ENCODE data around the gene SDHB.
A peak's percentile ranks its signal among the peaks of the same experiment; 100 is the strongest.

The SDHB gene

DNA sequence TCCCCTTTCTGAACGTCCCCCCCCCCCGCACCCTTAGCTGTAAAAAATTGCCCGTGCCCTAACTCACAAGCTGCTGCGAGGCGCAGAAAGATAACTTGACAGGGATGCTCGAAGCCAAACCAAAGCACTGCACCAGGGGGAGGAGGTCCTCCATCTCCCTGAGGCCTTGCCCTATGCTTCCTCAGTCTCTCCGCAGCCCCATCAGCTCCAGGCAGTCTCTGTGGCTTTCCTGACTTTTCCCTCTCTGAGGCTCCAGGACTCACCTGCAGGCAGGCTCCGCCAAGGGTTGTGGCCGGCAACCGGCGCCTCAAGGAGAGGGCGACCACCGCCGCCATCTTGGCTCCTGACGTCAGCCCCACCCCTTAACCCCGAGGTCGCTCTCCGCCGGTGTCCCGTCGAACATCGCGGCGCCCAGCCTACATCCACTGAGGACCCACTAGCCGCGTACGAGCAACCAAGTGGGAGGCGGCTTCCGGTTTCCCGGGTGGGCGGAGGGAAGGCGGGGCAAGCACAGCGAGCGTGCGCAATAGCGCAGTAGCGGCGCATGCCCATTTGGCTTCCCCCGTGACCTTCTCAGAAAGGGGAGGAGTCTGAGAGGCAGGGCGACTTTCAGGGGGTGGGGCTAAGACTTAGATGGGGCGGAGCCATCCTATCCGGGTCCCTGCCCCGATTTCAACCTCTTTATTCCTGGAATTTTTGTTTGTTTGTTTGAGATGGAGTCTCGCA lies at the start of gene SDHB:
Gene SDHB (minus strand): TSS at position 348 of the 726 bp plus-strand sequence. CDS start 13 bp downstream, at position 335.
- H3K27ac Mint-ChIP-seq, result peak within 1 kb of the TSS; percentile 97
- peak within 1 kb of the TSS; percentile 99 for H3K4me3 Mint-ChIP-seq
- ATAC-seq (ENCODE audit: low read depth), result peak; percentile 97
- peaks cover 2% of the 10 kb centered on the region for H3K36me3 Mint-ChIP-seq
- H3K4me1 Mint-ChIP-seq, result peaks cover 11% of the 10 kb centered on the region
- peaks cover 5% of the 10 kb centered on the region for H3K27me3 Mint-ChIP-seq
- DNase-seq (ENCODE audit: low spot score in 2 of 2), result peak; percentile 98 to 100
- H3K9me3 Mint-ChIP-seq, result no peaks in the 10 kb centered on the region

DNA sequence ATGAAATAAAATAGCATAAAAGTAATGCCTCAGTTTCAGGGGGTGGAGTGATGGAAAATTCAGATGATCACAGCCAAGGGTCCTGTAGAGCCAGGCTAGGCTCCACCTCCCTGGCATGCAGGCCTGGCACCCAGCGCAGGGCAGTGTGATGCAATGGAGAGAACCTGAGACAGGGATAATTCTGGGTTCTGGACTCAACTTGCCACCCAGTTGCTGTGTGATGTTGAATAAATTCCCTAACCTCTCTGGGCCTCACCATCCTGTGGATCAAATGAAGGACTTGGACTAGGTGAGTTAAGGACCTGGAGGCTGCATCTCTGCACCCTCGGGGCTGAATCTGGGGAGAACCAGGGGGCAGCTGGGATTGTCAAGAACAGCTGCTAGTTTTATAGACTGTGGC lies 48.4 kb upstream of the SDHB start:
- ATAC-seq (ENCODE audit: low read depth) (no peak), DNase-seq (ENCODE audit: low spot score in 2 of 2) (no peak)
- Mint-ChIP-seq H3K4me3 (no peak overlapping the region), H3K4me1 (no peaks in the 10 kb centered on the region), H3K27ac (no peak overlapping the region), H3K27me3 (peaks cover 9% of the 10 kb centered on the region), H3K36me3 (no peaks in the 10 kb centered on the region), H3K9me3 (no peaks in the 10 kb centered on the region)

DNA sequence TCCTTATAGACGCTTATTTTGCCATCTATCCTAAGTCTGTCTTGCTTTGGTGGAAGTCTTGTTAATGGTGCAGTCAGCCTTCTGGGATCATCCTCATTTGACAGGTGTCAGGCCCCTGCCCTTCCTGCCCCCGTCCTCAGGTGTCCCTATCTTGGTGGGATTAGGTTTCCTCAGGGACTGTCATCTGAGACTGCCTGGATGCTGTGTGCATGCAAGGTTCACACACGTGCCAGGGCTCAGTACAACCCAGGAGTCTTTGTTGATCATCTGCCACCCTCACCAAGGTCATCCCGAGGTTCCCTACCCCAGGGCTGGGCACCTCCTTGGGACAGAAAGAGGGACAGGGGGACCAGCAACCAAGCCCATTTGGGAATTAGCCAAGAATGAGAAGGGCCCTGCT lies 47.4 kb upstream of the SDHB start:
- Mint-ChIP-seq H3K9me3 (no peaks in the 10 kb centered on the region), H3K36me3 (no peaks in the 10 kb centered on the region), H3K27ac (no peak overlapping the region), H3K27me3 (peaks cover 6% of the 10 kb centered on the region), H3K4me3 (no peak overlapping the region), H3K4me1 (no peaks in the 10 kb centered on the region)
- no peak for DNase-seq (ENCODE audit: low spot score in 2 of 2)
- ATAC-seq (ENCODE audit: low read depth), result no peak

DNA sequence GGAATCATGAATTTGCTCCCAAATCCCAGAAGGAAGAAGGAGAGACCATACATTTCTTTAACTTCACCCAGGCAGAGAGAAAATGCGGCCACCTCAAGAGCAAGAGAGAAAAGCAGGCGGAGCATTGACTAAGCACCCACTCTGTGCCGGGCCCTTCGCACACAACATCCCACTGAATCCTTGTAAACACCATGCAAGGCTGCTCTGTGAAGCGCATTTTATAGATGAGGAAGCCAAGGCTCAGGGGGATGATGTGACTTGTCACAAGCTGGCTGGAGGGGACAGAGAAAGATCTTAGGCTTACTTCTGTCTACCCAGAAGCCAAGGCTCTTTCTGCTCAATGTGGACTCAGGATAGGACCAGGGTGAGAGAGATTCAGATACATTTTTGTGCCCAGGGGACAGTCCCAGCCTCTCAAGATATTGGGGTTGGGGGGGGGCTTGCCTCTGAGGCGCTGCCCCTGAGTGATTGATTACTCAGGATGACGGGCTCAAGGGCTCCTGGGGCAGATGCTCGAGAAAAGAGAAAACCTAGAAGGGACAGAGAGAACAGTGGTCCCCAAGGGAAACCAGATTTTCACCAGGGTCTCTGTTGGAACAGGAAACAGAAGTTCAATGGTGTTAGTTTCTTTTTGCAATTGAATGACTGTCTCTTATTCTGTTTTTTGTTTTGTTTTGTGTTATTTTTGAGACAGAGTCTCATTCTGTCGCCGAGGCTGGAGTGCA lies 45.9 kb upstream of the SDHB start:
- Mint-ChIP-seq H3K4me1 (no peaks in the 10 kb centered on the region), H3K9me3 (no peaks in the 10 kb centered on the region), H3K4me3 (no peak overlapping the region), H3K27ac (no peak overlapping the region), H3K27me3 (peaks cover 6% of the 10 kb centered on the region), H3K36me3 (no peaks in the 10 kb centered on the region)
- DNase-seq (ENCODE audit: low spot score in 2 of 2) (no peak), ATAC-seq (ENCODE audit: low read depth) (no peak)

DNA sequence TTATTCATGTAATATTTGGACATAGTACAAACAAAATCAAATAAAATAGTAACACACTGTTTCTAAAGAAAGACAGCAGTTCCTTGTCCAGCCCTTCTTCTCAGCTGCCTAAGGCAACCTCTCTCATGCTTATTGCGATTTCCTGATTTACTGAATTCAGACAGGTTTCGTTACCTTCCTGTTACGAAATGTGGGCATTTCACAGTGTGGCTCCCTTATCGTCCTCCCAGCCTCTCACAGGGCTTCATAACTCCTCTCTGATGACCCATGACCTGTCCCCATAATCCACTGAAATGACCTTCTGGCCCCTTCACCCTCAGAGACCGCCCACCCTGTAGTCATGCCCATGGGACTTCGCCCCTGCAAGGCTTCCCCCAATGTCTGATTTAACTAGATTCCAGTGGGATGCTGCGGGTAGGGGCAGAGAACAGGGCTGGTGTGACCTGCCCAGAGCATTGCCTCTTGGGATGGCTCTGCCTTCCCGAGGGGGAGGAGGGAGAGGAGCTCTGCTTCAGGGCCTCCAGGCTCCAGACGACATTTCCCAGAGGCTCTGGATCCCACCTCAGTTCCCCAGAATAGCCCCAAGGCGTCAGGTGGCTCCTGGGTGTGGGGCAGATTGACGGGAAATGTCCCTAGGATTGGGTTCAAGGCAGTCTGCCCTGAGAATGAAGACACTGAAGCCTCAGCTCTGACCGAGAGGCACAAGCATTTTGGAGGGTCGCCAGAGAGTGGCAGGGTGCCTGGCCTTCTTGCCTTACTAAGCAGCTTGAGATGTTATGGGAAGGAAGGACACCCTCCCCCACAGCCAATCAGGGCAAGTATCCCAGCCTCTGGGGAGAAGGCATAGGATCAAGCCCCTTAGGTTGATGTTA lies 44.9 kb upstream of the SDHB start:
- DNase-seq (ENCODE audit: low spot score in 2 of 2) (no peak), ATAC-seq (ENCODE audit: low read depth) (no peak)
- Mint-ChIP-seq H3K27me3 (peaks cover 6% of the 10 kb centered on the region), H3K9me3 (no peaks in the 10 kb centered on the region), H3K4me1 (no peaks in the 10 kb centered on the region), H3K4me3 (no peak overlapping the region), H3K36me3 (peaks cover under 1% of the 10 kb centered on the region), H3K27ac (no peak overlapping the region)

DNA sequence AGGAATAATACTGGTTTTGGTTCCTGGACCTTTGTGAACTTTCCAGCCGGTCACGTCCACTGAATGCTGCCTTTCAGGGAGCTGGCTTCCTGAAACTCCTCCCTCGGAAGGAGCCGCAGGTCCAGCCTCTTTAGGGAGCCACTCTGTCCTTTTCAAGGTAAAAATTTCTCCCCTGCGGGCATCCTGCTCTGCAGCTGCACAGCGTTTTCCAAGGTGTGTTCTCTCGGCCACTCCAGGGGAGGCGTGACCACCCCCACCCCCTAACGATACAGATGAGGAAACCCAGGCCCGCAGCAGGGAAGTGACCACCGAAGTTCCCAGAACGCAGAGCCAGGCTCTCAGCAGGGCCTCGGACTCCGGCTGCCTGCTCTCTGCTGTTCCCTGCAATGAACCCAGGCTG lies 44.0 kb upstream of the SDHB start:
- ATAC-seq (ENCODE audit: low read depth) (no peak), DNase-seq (ENCODE audit: low spot score in 2 of 2) (no peak)
- Mint-ChIP-seq H3K4me3 (no peak overlapping the region), H3K9me3 (peaks cover 1% of the 10 kb centered on the region), H3K27ac (no peak overlapping the region), H3K36me3 (peaks cover 5% of the 10 kb centered on the region), H3K4me1 (no peaks in the 10 kb centered on the region), H3K27me3 (peaks cover 6% of the 10 kb centered on the region)

DNA sequence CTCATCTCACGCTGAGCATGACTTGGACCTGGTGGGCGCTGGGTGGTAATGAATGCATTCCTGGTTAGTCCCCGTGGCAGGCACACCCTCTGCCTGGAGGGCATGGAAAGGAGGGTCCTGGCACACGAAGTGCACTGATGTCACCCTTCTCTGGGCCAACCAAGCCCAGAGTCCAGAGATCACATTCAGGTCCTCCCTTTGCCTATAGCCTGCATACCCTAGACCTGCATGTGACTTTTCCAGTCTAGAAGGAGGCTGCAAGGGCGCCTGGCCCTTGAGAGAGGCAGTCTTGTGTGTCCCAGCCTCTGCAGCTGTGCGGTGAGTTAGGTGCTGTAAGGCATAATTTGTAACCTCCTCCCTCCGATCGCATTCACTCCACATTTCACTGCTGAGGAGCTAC lies 43.3 kb upstream of the SDHB start:
- H3K27ac Mint-ChIP-seq, result no peak overlapping the region
- no peak overlapping the region for H3K4me3 Mint-ChIP-seq
- peaks cover 6% of the 10 kb centered on the region for H3K27me3 Mint-ChIP-seq
- ATAC-seq (ENCODE audit: low read depth) (no peak), DNase-seq (ENCODE audit: low spot score in 2 of 2) (no peak)
- peaks cover 4% of the 10 kb centered on the region for H3K9me3 Mint-ChIP-seq
- H3K4me1 Mint-ChIP-seq, result no peaks in the 10 kb centered on the region
- peaks cover 5% of the 10 kb centered on the region for H3K36me3 Mint-ChIP-seq

DNA sequence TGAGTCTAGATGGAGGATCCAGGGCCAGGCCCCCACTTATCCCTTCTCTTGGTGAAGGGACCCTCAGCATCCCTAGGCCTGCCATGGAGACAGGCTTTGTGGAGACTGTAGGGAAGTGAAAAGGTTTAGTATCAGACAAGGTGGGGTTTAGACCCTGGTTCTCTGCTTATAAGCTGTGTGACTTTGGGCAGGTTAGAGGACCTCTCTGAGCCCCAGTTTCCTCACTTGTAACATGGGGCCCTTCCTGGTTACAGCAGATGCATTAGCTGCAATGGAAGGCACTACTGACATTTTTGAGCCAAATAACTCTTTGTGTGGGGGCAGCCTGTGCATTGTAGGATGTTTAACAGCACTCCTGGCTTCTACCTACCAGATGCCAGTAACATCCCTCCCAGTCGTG lies 42.8 kb upstream of the SDHB start:
- Mint-ChIP-seq H3K36me3 (peaks cover 5% of the 10 kb centered on the region), H3K27me3 (peaks cover 6% of the 10 kb centered on the region), H3K4me1 (no peaks in the 10 kb centered on the region), H3K4me3 (no peak overlapping the region), H3K9me3 (peaks cover 6% of the 10 kb centered on the region), H3K27ac (no peak overlapping the region)
- no peak for ATAC-seq (ENCODE audit: low read depth)
- no peak for DNase-seq (ENCODE audit: low spot score in 2 of 2)

DNA sequence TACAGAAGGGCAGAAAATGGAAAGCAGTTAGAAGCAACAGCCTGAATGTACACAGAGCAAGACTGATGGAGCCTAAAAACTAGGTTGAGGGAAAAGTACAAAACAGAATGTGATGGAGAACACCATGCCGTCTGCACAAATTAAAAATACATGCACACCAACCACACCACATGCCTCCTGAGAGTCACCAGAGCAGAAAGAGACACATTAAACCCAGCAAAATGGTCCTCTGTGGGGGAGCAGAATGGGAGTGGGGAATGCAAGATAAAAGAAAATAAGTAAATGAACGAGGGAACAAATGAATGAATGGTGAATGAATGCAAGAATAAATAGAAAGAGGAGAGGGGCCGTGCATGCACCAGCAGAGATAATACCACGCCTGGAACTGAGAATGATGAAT lies 41.3 kb upstream of the SDHB start:
- H3K9me3 Mint-ChIP-seq, result peaks cover 7% of the 10 kb centered on the region
- no peaks in the 10 kb centered on the region for H3K4me1 Mint-ChIP-seq
- H3K36me3 Mint-ChIP-seq, result peaks cover 5% of the 10 kb centered on the region
- no peak overlapping the region for H3K27ac Mint-ChIP-seq
- no peak for ATAC-seq (ENCODE audit: low read depth)
- no peak overlapping the region for H3K4me3 Mint-ChIP-seq
- DNase-seq (ENCODE audit: low spot score in 2 of 2), result no peak
- peaks cover 8% of the 10 kb centered on the region for H3K27me3 Mint-ChIP-seq

DNA sequence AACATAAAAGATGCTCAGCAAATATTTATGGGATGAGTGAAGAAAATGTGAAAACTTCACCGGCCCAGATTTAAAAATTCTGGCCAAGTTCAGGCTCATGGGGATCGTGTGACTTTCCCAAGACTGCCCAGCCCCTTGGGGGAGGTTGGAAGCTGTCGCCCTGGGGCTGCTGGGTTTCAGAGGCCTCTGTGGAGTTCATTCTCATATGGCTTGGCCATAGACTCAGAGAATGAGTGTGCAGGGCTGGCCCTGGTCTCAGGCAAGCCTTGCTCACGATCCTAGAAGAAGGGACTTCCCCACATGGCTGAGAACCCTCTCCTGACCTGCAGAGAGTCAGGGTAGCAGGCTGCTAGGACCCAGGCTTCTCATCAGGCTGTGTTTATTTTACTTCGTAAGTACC lies 40.8 kb upstream of the SDHB start:
- peaks cover 8% of the 10 kb centered on the region for H3K27me3 Mint-ChIP-seq
- no peak overlapping the region for H3K27ac Mint-ChIP-seq
- DNase-seq (ENCODE audit: low spot score in 2 of 2) (no peak), ATAC-seq (ENCODE audit: low read depth) (no peak)
- H3K4me3 Mint-ChIP-seq, result no peak overlapping the region
- no peaks in the 10 kb centered on the region for H3K4me1 Mint-ChIP-seq
- peaks cover 7% of the 10 kb centered on the region for H3K9me3 Mint-ChIP-seq
- peaks cover 5% of the 10 kb centered on the region for H3K36me3 Mint-ChIP-seq

DNA sequence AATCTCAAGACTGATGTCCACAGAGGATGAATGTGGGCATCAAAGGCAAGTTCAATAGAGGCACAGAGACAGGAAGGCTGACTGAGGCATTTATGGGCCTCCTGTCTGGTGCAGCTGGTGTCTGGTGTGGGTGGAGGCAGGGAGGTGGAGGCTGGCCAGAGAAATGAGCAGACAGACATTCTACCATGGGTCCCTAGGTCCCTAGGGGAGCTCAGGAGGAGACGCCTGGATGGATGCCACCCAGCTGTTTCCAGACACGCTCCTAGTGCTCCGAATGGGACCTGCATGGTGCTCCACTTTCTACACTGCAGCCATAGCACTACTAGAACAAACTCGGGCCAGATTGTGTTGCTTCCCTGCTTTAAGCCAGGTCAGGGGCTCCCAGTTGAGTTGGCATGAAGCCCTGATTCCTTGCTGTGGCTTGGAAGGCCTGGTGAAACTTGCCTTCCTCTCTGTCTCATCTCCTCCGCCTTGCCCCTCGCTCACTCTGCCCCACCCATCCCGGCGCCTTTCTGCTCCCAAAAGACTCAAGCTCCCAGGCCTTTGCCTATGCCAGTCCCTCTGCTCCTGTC lies 40.1 kb upstream of the SDHB start:
- ATAC-seq (ENCODE audit: low read depth), result no peak
- H3K9me3 Mint-ChIP-seq, result peaks cover 7% of the 10 kb centered on the region
- peaks cover 5% of the 10 kb centered on the region for H3K36me3 Mint-ChIP-seq
- no peak overlapping the region for H3K4me3 Mint-ChIP-seq
- no peaks in the 10 kb centered on the region for H3K4me1 Mint-ChIP-seq
- H3K27me3 Mint-ChIP-seq, result peaks cover 8% of the 10 kb centered on the region
- no peak for DNase-seq (ENCODE audit: low spot score in 2 of 2)
- H3K27ac Mint-ChIP-seq, result no peak overlapping the region

DNA sequence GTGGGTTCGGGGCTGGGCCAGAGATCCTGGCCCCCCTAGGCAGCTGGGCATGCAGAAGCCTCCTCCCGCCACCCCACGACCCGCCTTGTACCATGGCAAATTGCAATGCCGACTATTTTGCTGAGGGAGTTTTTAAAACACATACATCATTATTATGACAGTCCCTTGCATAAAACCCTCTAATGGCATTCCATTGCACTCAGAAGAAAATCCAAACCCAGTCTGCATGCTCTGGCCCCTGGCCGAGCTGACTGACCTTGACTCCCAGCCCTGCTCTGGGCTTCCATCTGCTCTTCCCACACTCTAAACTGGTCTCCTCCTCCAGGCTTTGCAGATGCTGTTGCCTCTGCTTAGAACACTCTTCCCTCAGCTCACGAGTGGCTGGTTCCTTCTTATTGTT lies 37.4 kb upstream of the SDHB start:
- Mint-ChIP-seq H3K4me1 (no peaks in the 10 kb centered on the region), H3K27ac (no peak overlapping the region), H3K4me3 (no peak overlapping the region), H3K36me3 (peaks cover 5% of the 10 kb centered on the region), H3K27me3 (peaks cover 11% of the 10 kb centered on the region), H3K9me3 (peaks cover 7% of the 10 kb centered on the region)
- ATAC-seq (ENCODE audit: low read depth) (no peak), DNase-seq (ENCODE audit: low spot score in 2 of 2) (no peak)

DNA sequence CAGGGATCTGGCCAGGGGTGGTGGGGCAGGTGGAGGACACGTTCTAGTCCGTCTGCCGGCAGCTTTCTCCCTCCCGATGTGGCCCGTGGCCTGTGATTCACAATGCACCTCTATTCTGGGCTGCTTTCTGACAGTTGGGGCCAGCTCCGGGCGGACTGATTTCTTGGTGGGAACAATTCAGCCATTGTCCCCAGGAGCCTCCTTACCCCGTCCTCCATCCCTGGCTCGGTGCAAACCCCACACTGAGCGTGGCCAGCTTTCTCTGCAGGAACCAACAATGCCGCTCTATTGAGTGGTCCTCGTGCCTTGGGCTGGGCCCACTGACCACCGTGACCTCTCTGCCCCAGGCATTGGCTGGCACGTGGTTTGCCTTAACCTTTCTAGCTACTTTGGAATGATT lies 35.7 kb upstream of the SDHB start:
- ATAC-seq (ENCODE audit: low read depth) (no peak), DNase-seq (ENCODE audit: low spot score in 2 of 2) (no peak)
- peaks cover 11% of the 10 kb centered on the region for H3K27me3 Mint-ChIP-seq
- no peak overlapping the region for H3K4me3 Mint-ChIP-seq
- H3K36me3 Mint-ChIP-seq, result peaks cover 5% of the 10 kb centered on the region
- no peak overlapping the region for H3K27ac Mint-ChIP-seq
- H3K4me1 Mint-ChIP-seq, result no peaks in the 10 kb centered on the region
- H3K9me3 Mint-ChIP-seq, result peaks cover 7% of the 10 kb centered on the region

DNA sequence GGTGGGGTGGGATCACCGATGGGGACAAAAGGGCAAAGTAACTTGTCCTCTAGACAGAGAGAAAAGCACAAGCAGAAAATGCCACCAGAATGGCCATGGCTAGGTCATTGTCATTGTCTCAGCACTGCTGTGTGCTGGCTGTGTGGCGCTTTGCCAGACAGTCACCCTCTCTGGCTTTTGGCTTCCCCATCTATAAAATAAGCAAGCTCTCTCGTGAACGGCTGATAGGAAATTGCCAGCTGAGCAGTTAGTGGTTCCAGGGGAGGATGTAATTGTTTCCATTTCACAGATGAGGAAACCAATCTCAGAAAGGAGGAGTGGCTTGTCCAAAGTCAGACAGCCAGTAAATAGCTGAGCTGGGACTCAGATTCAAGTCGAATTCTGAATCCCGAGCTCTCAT lies 32.9 kb upstream of the SDHB start:
- Mint-ChIP-seq H3K4me1 (no peaks in the 10 kb centered on the region), H3K9me3 (peaks cover 3% of the 10 kb centered on the region), H3K27ac (no peak overlapping the region), H3K27me3 (peaks cover 11% of the 10 kb centered on the region), H3K36me3 (no peaks in the 10 kb centered on the region), H3K4me3 (no peak overlapping the region)
- no peak for ATAC-seq (ENCODE audit: low read depth)
- no peak for DNase-seq (ENCODE audit: low spot score in 2 of 2)
